H1 (cell line): ENCODE measurements around the gene GNB1. TPM values are rescaled to one million over a fixed set of nuclear protein-coding genes. Genes with fewer than 3 reads are reported as not detected.
"Not testable (repeated sequence)": the region's sequence is repeated elsewhere in the genome, so short reads cannot be mapped to it uniquely, and the experiment has no call there.

ENCODE experiments used
- CTCF ChIA-PET: fragments of 300-600 bp; sonication (Branson Sonifier 250); formaldehyde crosslinking; loops from one replicate; lab custom pipeline; 2021; ENCODE audit not compliant: partially characterized antibody; lab: Charles Lee
- POLR2A ChIA-PET: fragments of 300-600 bp; sonication (Branson Sonifier 250); formaldehyde crosslinking; loops from one replicate; lab custom pipeline; 2021; ENCODE audit warnings: inconsistent platforms; ENCODE audit not compliant: partially characterized antibody; lab: Charles Lee
- DNase-seq, 2 experiments: peaks; one replicate each; pipeline versions ENCODE4 v3.0.0 to v3.0.0-alpha.2; 2010 to 2022; ENCODE audit warnings: low spot score in 2 of 2, low read depth in 1 of 2, mixed read lengths in 1 of 2
- FAIRE-seq: peaks from 2 replicates; lab custom pipeline; 2011; peaks lifted over from hg19 to GRCh38; lab: Jason Lieb, UNC
- H2AFZ ChIP-seq: 2 replicates; pipeline ENCODE4 v1.8.1; 2012; ENCODE audit warnings: low read length, inconsistent platforms
- H2AK5ac ChIP-seq: 2 replicates; pipeline ENCODE4 v1.6.1; 2013; ENCODE audit warnings: low read depth, low read length
- H2BK120ac ChIP-seq: replicated peaks from 2 replicates; pipeline ENCODE3; 2013; ENCODE audit warnings: low read depth, low read length, inconsistent platforms
- H2BK12ac ChIP-seq: 2 replicates; pipeline ENCODE4 v1.6.1; 2013; ENCODE audit warnings: low read depth, low read length
- H2BK15ac ChIP-seq: 2 replicates; pipeline ENCODE4 v1.6.1; 2013; ENCODE audit warnings: low read length
- H2BK20ac ChIP-seq: 2 replicates; pipeline ENCODE4 v1.6.1; 2013; ENCODE audit warnings: low read length
- H2BK5ac ChIP-seq: 2 replicates; pipeline ENCODE4 v1.6.1; 2013; ENCODE audit warnings: low read depth, low read length
- H3K14ac ChIP-seq: 2 replicates; pipeline ENCODE4 v1.6.1; 2013; ENCODE audit warnings: inconsistent platforms; ENCODE audit not compliant: insufficient read length
- H3K18ac ChIP-seq: 2 replicates; pipeline ENCODE4 v1.6.1; 2013; ENCODE audit warnings: low read length; ENCODE audit errors: extremely low read depth
- H3K23ac ChIP-seq: 2 replicates; pipeline ENCODE4 v1.6.1; 2013; ENCODE audit warnings: inconsistent platforms; ENCODE audit not compliant: insufficient read length
- H3K23me2 ChIP-seq: 2 replicates; pipeline ENCODE4 v1.6.1; 2013; ENCODE audit warnings: low read depth, low read length
- H3K27ac ChIP-seq: 2 replicates; pipeline ENCODE4 v1.6.1; 2011; ENCODE audit warnings: low read depth, low read length, inconsistent platforms
- H3K27me3 ChIP-seq, 4 experiments: replicated peaks in 1 of 4; 1 replicate in 1 of 4; 2 replicates in 3 of 4; pipeline versions ENCODE4 v1.6.1 to v1.8.1; 2011 to 2013; ENCODE audit warnings: low read length in 3 of 4, mild to moderate bottlenecking in 3 of 4, inconsistent platforms in 2 of 4, mixed read lengths in 2 of 4, moderate library complexity in 1 of 4; ENCODE audit not compliant: control insufficient read depth in 3 of 4, insufficient read depth in 3 of 4; ENCODE audit errors: extremely low read depth in 1 of 4
- H3K36me3 ChIP-seq, 4 experiments: 2 replicates each; pipeline versions ENCODE4 v1.6.1 to v1.8.1; 2011 to 2013; ENCODE audit warnings: mild to moderate bottlenecking in 4 of 4, low read length in 3 of 4, moderate library complexity in 2 of 4, control low read depth in 1 of 4, inconsistent platforms in 1 of 4; ENCODE audit not compliant: insufficient read depth in 4 of 4, control insufficient read depth in 2 of 4
- H3K4ac ChIP-seq: replicated peaks from 2 replicates; pipeline ENCODE3; 2013; ENCODE audit warnings: low read length, low read depth, mixed read lengths, inconsistent platforms; ENCODE audit not compliant: insufficient read length
- H3K4me1 ChIP-seq, 4 experiments: replicated peaks in 1 of 4; 1 replicate in 1 of 4; 2 replicates in 3 of 4; pipeline versions ENCODE4 v1.6.1 to v1.8.1; 2011 to 2013; ENCODE audit warnings: low read length in 3 of 4, inconsistent platforms in 2 of 4, mixed read lengths in 1 of 4; ENCODE audit not compliant: insufficient read depth in 4 of 4, control insufficient read depth in 3 of 4
- H3K4me2 ChIP-seq, 2 experiments: 2 replicates each; pipeline versions ENCODE4 v1.6.1 to v1.8.1; 2011 to 2013; ENCODE audit warnings: low read depth in 2 of 2, low read length in 2 of 2, control low read depth in 1 of 2, inconsistent platforms in 1 of 2, mild to moderate bottlenecking in 1 of 2; ENCODE audit not compliant: insufficient read depth in 1 of 2
- H3K4me3 ChIP-seq, 4 experiments: fragments of 200-600, 300-600 bp in 1 of 4; sonication (generic), shearing (Covaris generic), sonication (Bioruptor Twin) in 1 of 4; 2 replicates each; pipeline versions ENCODE4 v1.5.1 to v1.8.1; 2011 to 2016; ENCODE audit warnings: low read length in 4 of 4, low read depth in 3 of 4, control low read depth in 2 of 4, inconsistent platforms in 2 of 4, mild to moderate bottlenecking in 2 of 4, mixed read lengths in 1 of 4, moderate library complexity in 1 of 4; ENCODE audit not compliant: insufficient read depth in 2 of 4; ENCODE audit errors: extremely low read depth in 1 of 4
- H3K56ac ChIP-seq: replicated peaks from 2 replicates; pipeline ENCODE3; 2013; ENCODE audit warnings: low read depth, mild to moderate bottlenecking, mixed read lengths, low read length, inconsistent platforms; ENCODE audit not compliant: insufficient read length
- H3K79me1 ChIP-seq: 2 replicates; pipeline ENCODE4 v1.6.1; 2013; ENCODE audit warnings: low read depth, low read length, control low read depth
- H3K79me2 ChIP-seq, 2 experiments: 2 replicates each; pipeline versions ENCODE4 v1.6.1 to v1.8.1; 2012 to 2013; ENCODE audit warnings: low read length in 2 of 2, mild to moderate bottlenecking in 2 of 2, inconsistent platforms in 1 of 2; ENCODE audit not compliant: insufficient read depth in 2 of 2, control insufficient read depth in 1 of 2
- H3K9ac ChIP-seq, 4 experiments: replicated peaks in 1 of 4; 1 replicate in 1 of 4; 2 replicates in 3 of 4; pipeline versions ENCODE4 v1.6.1 to v1.8.1; 2011 to 2013; ENCODE audit warnings: low read depth in 3 of 4, low read length in 3 of 4, control low read depth in 2 of 4, mild to moderate bottlenecking in 2 of 4, moderate library complexity in 2 of 4, inconsistent platforms in 1 of 4; ENCODE audit errors: extremely low read depth in 1 of 4
- H3K9me3 ChIP-seq, 2 experiments: 2 replicates each; pipeline versions ENCODE4 v1.6.1 to v1.8.1; 2012 to 2013; ENCODE audit warnings: mild to moderate bottlenecking in 2 of 2, moderate library complexity in 2 of 2, control low read depth in 1 of 2, inconsistent platforms in 1 of 2, low read depth in 1 of 2, low read length in 1 of 2, mixed read lengths in 1 of 2; ENCODE audit not compliant: insufficient read depth in 2 of 2
- H4K20me1 ChIP-seq, 2 experiments: replicated peaks in 1 of 2; 2 replicates each; pipeline versions ENCODE3 to v1.8.1; 2011 to 2013; ENCODE audit warnings: inconsistent platforms in 2 of 2, low read length in 2 of 2, mild to moderate bottlenecking in 1 of 2; ENCODE audit not compliant: insufficient read depth in 2 of 2, control insufficient read depth in 1 of 2
- H4K5ac ChIP-seq: 2 replicates; pipeline ENCODE4 v1.6.1; 2013; ENCODE audit warnings: low read length, low read depth, mixed read lengths, inconsistent platforms; ENCODE audit not compliant: insufficient read length
- H4K8ac ChIP-seq: 2 replicates; pipeline ENCODE4 v1.8.0; 2013; ENCODE audit warnings: mild to moderate bottlenecking, moderate library complexity, low read length, inconsistent platforms; ENCODE audit not compliant: insufficient read depth; ENCODE audit errors: extremely low read depth
- H4K91ac ChIP-seq: replicated peaks from 2 replicates; pipeline ENCODE3; 2013; ENCODE audit warnings: low read length, mixed read lengths, inconsistent platforms; ENCODE audit not compliant: insufficient read length
- WGBS, 2 experiments: shearing (Covaris generic) in 1 of 2; methylation state at CpG; one replicate each; pipeline versions ENCODE4 v1.1.6 to v1.1.7; 2013 to 2015; ENCODE audit warnings: low lambda C conversion rate in 2 of 2, mixed read lengths in 2 of 2, inconsistent platforms in 1 of 2, low coverage in 1 of 2, missing lambda C conversion rate in 1 of 2; ENCODE audit not compliant: insufficient replicate concordance in 2 of 2, insufficient coverage in 1 of 2, insufficient read length in 1 of 2; ENCODE audit errors: extremely low coverage in 1 of 2, missing lambda C conversion rate in 1 of 2; 5-methylcytosine and 5-hydroxymethylcytosine counted together
- polyA plus RNA-seq, 7 experiments: library from polyadenylated mRNA; depleted of rRNA in 3 of 7; stranded (reverse) in 5 of 7; unstranded in 2 of 7; fragments of >200 nt in 5 of 7; fragments of 200-250 nt in 2 of 7; gene quantifications; 1 replicate in 5 of 7; 2 replicates in 1 of 7; 4 replicates in 1 of 7; pipeline versions ENCODE4 v1.2.1 to v1.2.3, GENCODE V29; 2011 to 2013; ENCODE audit warnings: missing spikeins in 2 of 7, mixed read lengths in 2 of 7
- total RNA-seq: library from RNA; stranded (reverse); fragmentation: NEBNext Ultra II Directional; extraction: Animal tissue kit (Norgen Biotek cat#: 25700); gene quantifications from 2 replicates; pipeline ENCODE4 v1.2.1, GENCODE V29; 2021

GNB1 gene
- total and polyA plus RNA-seq, 2 of the 8 experiments (the other 6 are each of a cell fraction or from before 2014, with no cell fraction given) = 343 to 382 TPM

DNA sequence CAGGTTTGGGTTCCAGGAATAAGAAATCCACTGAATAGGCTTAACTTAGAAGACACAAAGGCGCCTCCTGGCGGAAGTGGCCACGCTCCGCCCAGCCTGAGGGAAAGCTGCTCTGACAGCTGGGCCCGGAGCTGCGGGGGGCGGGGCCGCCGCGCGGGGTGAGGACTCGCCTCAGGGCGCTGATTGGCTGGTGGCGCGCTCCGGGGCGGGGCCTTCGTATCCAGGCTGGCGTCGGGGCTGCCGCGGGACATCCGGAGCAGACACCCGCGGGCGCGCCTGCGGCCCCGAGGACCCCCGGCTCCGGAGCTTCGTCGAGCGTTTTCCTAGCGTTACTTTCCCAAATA, 144.3 kb downstream of the GNB1 start:
- H3K14ac ChIP-seq, H3K56ac ChIP-seq, H3K27ac ChIP-seq, H4K91ac ChIP-seq, H3K9me3 ChIP-seq, H3K79me2 ChIP-seq, H2BK12ac ChIP-seq, H2BK120ac ChIP-seq, H3K23ac ChIP-seq, H4K8ac ChIP-seq, H3K23me2 ChIP-seq, CTCF ChIA-PET, H2BK5ac ChIP-seq, H3K36me3 ChIP-seq, H3K27me3 ChIP-seq, H3K79me1 ChIP-seq, H4K20me1 ChIP-seq, H4K5ac ChIP-seq, H3K4ac ChIP-seq, DNase-seq, H2AK5ac ChIP-seq, H2BK20ac ChIP-seq, H2BK15ac ChIP-seq, H3K18ac ChIP-seq, H2AFZ ChIP-seq, H3K9ac ChIP-seq, H3K4me1 ChIP-seq, FAIRE-seq: not testable (repeated sequence)
- WGBS, 2 experiments = no CpG with 5 or more reads among the region's 35 CpGs
- H3K4me3 ChIP-seq = peak overlapping the region in 2 of 4 experiments; percentile 59 to 62; a peak in 4 of 8 replicates
- H3K4me2 ChIP-seq = peak overlapping the region in 1 of 2 experiments; percentile 45; a peak in 1 of 4 replicates
- POLR2A ChIA-PET = interaction anchor here (0.7 kb wide), 1 partner anchor 49 kb away, joined by 3 read pairs; no protein-coding TSS in a partner anchor
